CD14-positive monocyte (primary cell): ENCODE measurements around the gene GPRIN3. TPM values are rescaled to one million over a fixed set of nuclear protein-coding genes. Genes with fewer than 3 reads are reported as not detected.

ENCODE experiments used
- DNase-seq, 3 donors: peaks; one replicate each; pipeline ENCODE4 v3.0.0-alpha.2; 2011 to 2022
- H2AFZ ChIP-seq: 2 replicates; pipeline ENCODE4 v1.6.0; 2012; ENCODE audit warnings: mild to moderate bottlenecking, low read depth, low read length, inconsistent platforms; ENCODE audit not compliant: insufficient read depth, poor library complexity, severe bottlenecking
- H3K27ac ChIP-seq, 2 donors: 1 replicate in 1 of 2; 2 replicates in 1 of 2; pipeline ENCODE4 v1.5.1; 2012 to 2013; ENCODE audit warnings: low read length in 2 of 2, control low read depth in 1 of 2, inconsistent platforms in 1 of 2, low read depth in 1 of 2, mild to moderate bottlenecking in 1 of 2
- H3K27me3 ChIP-seq, 2 donors: one replicate each; pipeline versions ENCODE4 v1.6.0 to v1.6.1; 2011 to 2013; ENCODE audit warnings: low read length in 2 of 2; ENCODE audit not compliant: control insufficient read depth in 2 of 2, insufficient read depth in 2 of 2
- H3K36me3 ChIP-seq, 2 donors: replicated peaks in 1 of 2; 1 replicate in 1 of 2; 2 replicates in 1 of 2; pipeline versions ENCODE4 v1.5.1 to v1.6.1; 2012 to 2013; ENCODE audit warnings: low read length in 2 of 2, control low read depth in 1 of 2, inconsistent platforms in 1 of 2, mild to moderate bottlenecking in 1 of 2; ENCODE audit not compliant: insufficient read depth in 2 of 2, control insufficient read depth in 1 of 2
- H3K4me1 ChIP-seq, 2 donors: 1 replicate in 1 of 2; 2 replicates in 1 of 2; pipeline versions ENCODE4 v1.5.1 to v1.6.1; 2012 to 2013; ENCODE audit warnings: low read length in 2 of 2, control low read depth in 1 of 2, inconsistent platforms in 1 of 2, mild to moderate bottlenecking in 1 of 2, moderate library complexity in 1 of 2; ENCODE audit not compliant: insufficient read depth in 2 of 2, control insufficient read depth in 1 of 2
- H3K4me2 ChIP-seq: replicated peaks from 2 replicates; pipeline ENCODE3; 2012; ENCODE audit warnings: low read length, moderate library complexity, mild to moderate bottlenecking; ENCODE audit not compliant: poor library complexity, severe bottlenecking; ENCODE audit errors: extremely low read depth
- H3K4me3 ChIP-seq, 3 experiments: fragments of 200-600 bp in 1 of 3; sonication (generic) in 1 of 3; replicated peaks in 1 of 3; 1 replicate in 2 of 3; 2 replicates in 1 of 3; pipeline ENCODE4 v1.5.1; 2011 to 2013; ENCODE audit warnings: low read length in 3 of 3, mild to moderate bottlenecking in 3 of 3, control low read depth in 2 of 3, low read depth in 2 of 3, inconsistent platforms in 1 of 3, moderate library complexity in 1 of 3
- H3K79me2 ChIP-seq: 2 replicates; pipeline ENCODE4 v1.6.0; 2012; ENCODE audit warnings: mild to moderate bottlenecking, control low read depth, inconsistent platforms, low read length, moderate library complexity; ENCODE audit not compliant: insufficient read depth
- H3K9ac ChIP-seq: 2 replicates; pipeline ENCODE4 v1.6.0; 2017; ENCODE audit warnings: low read length, mild to moderate bottlenecking; ENCODE audit not compliant: insufficient read depth, poor library complexity, severe bottlenecking
- H3K9me3 ChIP-seq, 2 donors: replicated peaks in 1 of 2; 1 replicate in 1 of 2; 2 replicates in 1 of 2; pipeline versions ENCODE4 v1.5.1 to v1.6.1; 2012 to 2013; ENCODE audit warnings: low read length in 2 of 2, control low read depth in 1 of 2; ENCODE audit not compliant: control insufficient read depth in 1 of 2, insufficient read depth in 1 of 2
- H4K20me1 ChIP-seq: 2 replicates; pipeline ENCODE4 v1.6.0; 2012; ENCODE audit warnings: mild to moderate bottlenecking, low read length, control low read depth, moderate library complexity; ENCODE audit not compliant: insufficient read depth
- H3K27ac Mint-ChIP-seq, 7 donors: one replicate each; pipeline ENCODE4 v1.8.0; 2020; ENCODE audit warnings: mild to moderate bottlenecking in 7 of 7, mixed read lengths in 7 of 7, moderate library complexity in 6 of 7, inconsistent platforms in 2 of 7
- H3K27me3 Mint-ChIP-seq, 3 donors: one replicate each; pipeline ENCODE4 v1.8.0; 2021 to 2022; ENCODE audit warnings: low read depth in 3 of 3, mild to moderate bottlenecking in 3 of 3, mixed read lengths in 3 of 3, moderate library complexity in 3 of 3, inconsistent platforms in 1 of 3
- H3K36me3 Mint-ChIP-seq, 2 donors: one replicate each; pipeline ENCODE4 v1.8.0; 2020; ENCODE audit warnings: mixed read lengths in 2 of 2, inconsistent platforms in 1 of 2, mild to moderate bottlenecking in 1 of 2
- H3K4me1 Mint-ChIP-seq: one replicate; pipeline ENCODE4 v1.8.0; 2020; ENCODE audit warnings: mild to moderate bottlenecking, mixed read lengths
- H3K4me3 Mint-ChIP-seq, 2 donors: one replicate each; pipeline ENCODE4 v1.8.0; 2020; ENCODE audit warnings: mild to moderate bottlenecking in 2 of 2, mixed read lengths in 2 of 2, moderate library complexity in 1 of 2
- H3K9me3 Mint-ChIP-seq, 7 donors: one replicate each; pipeline ENCODE4 v1.8.0; 2020 to 2022; ENCODE audit warnings: mixed read lengths in 7 of 7, mild to moderate bottlenecking in 6 of 7, moderate library complexity in 6 of 7, inconsistent platforms in 2 of 7
- CTCF ChIP-seq: fragments of 200-600 bp; IDR thresholded peaks from one replicate; pipeline ENCODE4 v1.8.0; 2022; ENCODE audit warnings: antibody characterized with exemption, mild to moderate bottlenecking
- WGBS: methylation state at CpG from one replicate; pipeline ENCODE4 v1.1.5; 2013; ENCODE audit warnings: missing lambda C conversion rate; ENCODE audit not compliant: insufficient coverage; 5-methylcytosine and 5-hydroxymethylcytosine counted together
- intact Hi-C, 2 donors: fragments of 100-400 bp; cut with micrococcal nuclease; formaldehyde crosslinking; loops; one replicate each; pipeline versions ENCODE4 v1.15.0 to v1.15.1; 2023
- polyA plus RNA-seq, 3 donors: library from polyadenylated mRNA; depleted of rRNA in 1 of 3; unstranded in 2 of 3; stranded (reverse) in 1 of 3; fragments of 300-500 nt in 2 of 3; fragments of >200 nt in 1 of 3; fragmentation: Illumina TruSeq in 2 of 3; gene quantifications; 1 replicate in 2 of 3; 2 replicates in 1 of 3; pipeline ENCODE4 v1.2.3, GENCODE V29; 2012 to 2021

GPRIN3 gene
- polyA plus RNA-seq, 3 donors: 1.1 to 3.3 (median 2.3) TPM

GRCh38 chr4:89306486-89307177 lies 968 bp downstream of the GPRIN3 start:
- H3K36me3 Mint-ChIP-seq: peaks cover 3 to 6% of the 10 kb centered on the region in 2 donors
- Histone ChIP-seq H2AFZ (peak overlapping the region; percentile 94), H3K9ac (no peak overlapping the region), H3K27ac (no peak overlapping the region), H3K79me2 (peaks cover 22% of the 10 kb centered on the region), H3K4me2 (peak overlapping the region; percentile 86), H3K4me1 (peaks cover 48 to 56% of the 10 kb centered on the region in 2 donors), H3K4me3 (peak overlapping the region; percentile 66 to 84 (median 74)), H3K27me3 (no peaks in the 10 kb centered on the region), H4K20me1 (no peaks in the 10 kb centered on the region), H3K36me3 (no peaks in the 10 kb centered on the region), H3K9me3 (no peaks in the 10 kb centered on the region)
- H3K4me3 Mint-ChIP-seq: peak overlapping the region; percentile 96 to 97
- WGBS: 96% methylated on average over 4 of the region's 11 CpGs
- DNase-seq: no peak
- H3K9me3 Mint-ChIP-seq: peaks cover 0 to 3% (median 0%) of the 10 kb centered on the region in 7 donors
- H3K4me1 Mint-ChIP-seq: peaks cover 46% of the 10 kb centered on the region
- intact Hi-C loops: no loop called here
- TF ChIP-seq CTCF: no peak
- peak overlapping the region; percentile 67 to 91 (median 87) for H3K27ac Mint-ChIP-seq
- H3K27me3 Mint-ChIP-seq: peaks cover 0 to 4% (median 0%) of the 10 kb centered on the region in 3 donors

GRCh38 chr4:89305712-89306437 lies 1.7 kb downstream of the GPRIN3 start:
- intact Hi-C loops: no loop called here
- H3K4me1 ChIP-seq: peaks cover 48 to 56% of the 10 kb centered on the region in 2 donors
- no peaks in the 10 kb centered on the region for H3K9me3 ChIP-seq
- peaks cover 0 to 3% (median 0%) of the 10 kb centered on the region in 7 donors for H3K9me3 Mint-ChIP-seq
- WGBS: 85% methylated on average over 4 of the region's 8 CpGs
- H3K4me2 ChIP-seq: peak overlapping the region; percentile 86
- peak overlapping the region in 1 of 2 donors; percentile 49 for H3K27ac ChIP-seq
- no peak for TF ChIP-seq CTCF
- H3K9ac ChIP-seq: no peak overlapping the region
- H3K36me3 Mint-ChIP-seq: peaks cover 3 to 6% of the 10 kb centered on the region in 2 donors
- no peaks in the 10 kb centered on the region for H3K27me3 ChIP-seq
- H3K4me1 Mint-ChIP-seq: peaks cover 52% of the 10 kb centered on the region
- no peaks in the 10 kb centered on the region for H3K36me3 ChIP-seq
- DNase-seq: peak; percentile 66 to 81 (median 75)
- H3K4me3 Mint-ChIP-seq: peak overlapping the region; percentile 96 to 97
- H4K20me1 ChIP-seq: no peaks in the 10 kb centered on the region
- H3K27ac Mint-ChIP-seq: peak overlapping the region; percentile 60 to 91 (median 79)
- H3K27me3 Mint-ChIP-seq: peaks cover 0 to 4% (median 0%) of the 10 kb centered on the region in 3 donors
- H2AFZ ChIP-seq: no peak overlapping the region
- peak overlapping the region in 1 of 3 experiments; percentile 84 for H3K4me3 ChIP-seq
- peaks cover 23% of the 10 kb centered on the region for H3K79me2 ChIP-seq
